ENCODE measurements around the gene SNX33.

The SNX33 gene

DNA sequence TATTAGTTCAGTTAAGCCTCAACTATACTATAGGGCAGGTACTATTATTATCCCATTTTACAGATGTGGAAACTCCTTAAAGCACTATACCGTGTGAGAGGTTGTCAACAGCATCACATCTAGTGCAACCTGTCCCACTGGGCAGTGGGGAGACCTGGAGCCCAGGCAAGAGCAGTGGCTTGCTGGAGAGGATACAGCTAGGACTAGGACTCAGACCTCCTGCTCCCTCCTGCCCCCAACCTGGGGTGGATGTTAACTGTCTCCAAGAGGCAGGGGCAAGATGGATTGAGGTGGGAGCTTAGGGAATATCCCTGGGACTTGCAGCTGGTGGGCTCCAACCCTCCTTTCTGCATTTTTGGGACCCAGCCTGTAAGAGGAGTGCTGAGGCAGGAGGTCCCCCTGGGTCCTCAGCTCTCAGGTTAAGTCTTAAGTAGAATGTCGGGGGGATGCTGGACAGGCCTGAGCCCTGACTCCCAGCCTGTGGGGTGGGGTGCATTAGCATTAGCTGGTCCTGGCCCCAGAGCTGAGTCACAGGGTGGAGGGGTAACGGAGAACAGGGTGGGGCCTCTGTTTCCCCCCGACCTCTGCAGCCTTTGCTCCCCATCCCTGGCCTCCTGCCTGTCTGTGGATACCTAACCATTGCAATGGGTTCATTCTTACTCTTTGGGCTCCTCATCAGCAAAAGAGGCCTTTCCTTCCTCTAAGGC lies 6.6 kb downstream of the SNX33 start:
- Histone ChIP-seq H3K4me3 (ENCODE audit: low read length) (no peak overlapping the region), H3K9me3 (ENCODE audit: insufficient read depth, low read depth, low read length) (no peaks in the 10 kb centered on the region), H3K9ac (ENCODE audit: low read depth, low read length) (no peak overlapping the region), H3K27ac (ENCODE audit: low read depth, low read length) (no peak overlapping the region), H3K4me1 (ENCODE audit: insufficient read depth, low read length) (peaks cover 25% of the 10 kb centered on the region), H3K36me3 (ENCODE audit: insufficient read depth, low read length) (peaks cover 32% of the 10 kb centered on the region), H3K27me3 (ENCODE audit: insufficient read depth, low read length) (no peaks in the 10 kb centered on the region)
- 96% methylated on average over 4 of the region's 4 CpGs for WGBS

DNA sequence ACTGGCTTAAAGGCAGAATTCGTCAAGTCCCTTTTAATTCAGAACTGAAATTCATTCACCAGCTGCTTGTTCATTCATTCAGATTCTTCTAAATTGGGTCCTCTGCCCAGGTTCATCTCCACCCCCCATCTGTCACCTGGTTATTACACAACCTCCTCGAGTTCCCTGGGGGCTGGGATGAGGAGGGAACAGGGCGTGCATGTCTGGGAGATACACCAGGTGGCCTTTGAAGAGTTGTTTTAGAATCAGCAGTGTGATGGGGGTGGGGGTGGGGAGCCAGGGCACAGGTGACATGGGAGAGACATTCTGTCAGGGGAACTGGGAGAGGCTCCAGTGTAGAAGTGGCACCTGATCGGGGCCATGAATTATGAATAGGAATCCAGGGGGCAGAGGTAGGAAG lies 8.2 kb downstream of the SNX33 start:
- H3K27me3 ChIP-seq (ENCODE audit: insufficient read depth, low read length): no peaks in the 10 kb centered on the region
- WGBS: 86% methylated on average over 4 of the region's 4 CpGs
- H3K4me1 ChIP-seq (ENCODE audit: insufficient read depth, low read length): peaks cover 18% of the 10 kb centered on the region
- H3K9ac ChIP-seq (ENCODE audit: low read depth, low read length): no peak overlapping the region
- no peak overlapping the region for H3K4me3 ChIP-seq (ENCODE audit: low read length)
- no peaks in the 10 kb centered on the region for H3K9me3 ChIP-seq (ENCODE audit: insufficient read depth, low read depth, low read length)
- no peak overlapping the region for H3K27ac ChIP-seq (ENCODE audit: low read depth, low read length)
- peaks cover 18% of the 10 kb centered on the region for H3K36me3 ChIP-seq (ENCODE audit: insufficient read depth, low read length)

DNA sequence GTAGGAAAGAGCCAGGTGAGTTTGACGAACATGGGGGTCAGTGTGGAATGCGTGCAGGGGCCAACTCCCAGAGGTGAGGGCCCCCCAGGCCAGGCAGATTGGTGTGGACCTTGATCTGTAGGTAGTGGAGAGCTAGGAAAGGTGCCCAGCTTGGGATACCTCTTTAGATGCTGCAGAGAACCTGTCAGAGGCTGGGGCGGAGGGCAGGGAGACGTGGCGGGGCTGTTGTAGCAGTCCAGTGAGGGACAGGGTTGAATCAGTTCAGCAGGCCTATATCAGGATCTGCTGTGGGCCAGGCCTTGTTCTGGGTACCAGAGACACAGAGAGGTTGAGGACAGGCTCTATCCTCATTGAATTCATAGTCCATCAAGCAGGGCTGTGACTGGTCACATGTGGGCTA lies 8.6 kb downstream of the SNX33 start:
- Histone ChIP-seq H3K27ac (ENCODE audit: low read depth, low read length) (no peak overlapping the region), H3K27me3 (ENCODE audit: insufficient read depth, low read length) (no peaks in the 10 kb centered on the region), H3K36me3 (ENCODE audit: insufficient read depth, low read length) (peaks cover 14% of the 10 kb centered on the region; the same call in 1 of the 2 replicates), H3K9me3 (ENCODE audit: insufficient read depth, low read depth, low read length) (no peaks in the 10 kb centered on the region), H3K4me3 (ENCODE audit: low read length) (no peak overlapping the region), H3K4me1 (ENCODE audit: insufficient read depth, low read length) (peaks cover 16% of the 10 kb centered on the region), H3K9ac (ENCODE audit: low read depth, low read length) (no peak overlapping the region)
- WGBS: 96% methylated on average over 5 of the region's 5 CpGs

DNA sequence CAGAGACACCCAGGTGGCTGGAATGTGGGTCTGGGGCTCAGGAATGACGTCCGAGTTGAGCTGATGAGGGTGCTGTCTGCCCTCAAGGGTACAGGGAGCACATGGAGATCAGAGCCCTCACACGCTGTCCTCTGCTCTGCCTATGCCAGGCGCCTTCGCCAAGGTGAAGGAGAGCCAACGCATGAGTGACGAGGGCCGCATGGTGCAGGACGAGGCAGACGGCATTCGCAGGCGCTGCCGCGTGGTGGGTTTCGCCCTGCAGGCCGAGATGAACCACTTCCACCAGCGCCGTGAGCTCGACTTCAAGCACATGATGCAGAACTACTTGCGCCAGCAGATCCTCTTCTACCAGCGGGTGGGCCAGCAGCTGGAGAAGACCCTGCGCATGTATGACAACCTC lies 9.1 kb downstream of the SNX33 start:
- H3K4me1 ChIP-seq (ENCODE audit: insufficient read depth, low read length): peaks cover 13% of the 10 kb centered on the region
- 96% methylated on average over 22 of the region's 22 CpGs for WGBS
- H3K9ac ChIP-seq (ENCODE audit: low read depth, low read length): no peak overlapping the region

DNA sequence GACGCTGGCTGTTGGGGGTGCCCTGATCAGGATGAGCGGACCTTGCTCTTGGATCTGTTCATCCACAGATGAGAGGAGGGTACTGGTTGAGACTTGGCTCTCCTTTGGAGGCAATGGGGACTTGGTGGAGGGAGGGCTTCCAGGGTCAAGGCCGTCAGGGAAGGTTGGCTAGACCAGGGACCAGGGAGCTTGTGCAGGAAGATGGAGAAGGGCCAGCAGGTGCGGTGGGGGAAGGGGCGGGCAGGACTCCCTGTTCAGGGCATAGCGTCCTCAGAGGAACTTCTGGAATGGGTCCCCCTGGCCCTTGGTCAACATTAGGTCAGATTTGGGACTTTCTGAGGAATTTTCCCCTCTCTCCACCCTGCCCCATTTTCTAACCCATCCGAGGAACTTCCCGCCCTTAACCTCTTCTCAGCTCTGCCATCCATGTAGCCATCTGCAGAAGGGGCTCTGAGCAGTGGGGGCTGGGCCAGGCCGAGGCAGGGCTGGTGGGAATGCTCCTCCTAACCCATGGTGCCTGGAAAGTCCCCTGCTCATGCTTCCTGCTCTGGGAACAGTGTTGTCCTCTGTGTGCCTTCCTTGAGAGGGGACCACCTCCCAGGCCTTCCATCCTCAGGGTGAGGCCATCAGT lies 11.5 kb downstream of the SNX33 start:
- no peaks in the 10 kb centered on the region for H3K9me3 ChIP-seq (ENCODE audit: insufficient read depth, low read depth, low read length)
- H3K4me1 ChIP-seq (ENCODE audit: insufficient read depth, low read length): peaks cover 3% of the 10 kb centered on the region; the same call in 1 of the 2 replicates
- 90% methylated on average over 9 of the region's 9 CpGs for WGBS
- H3K27ac ChIP-seq (ENCODE audit: low read depth, low read length): no peak overlapping the region
- H3K27me3 ChIP-seq (ENCODE audit: insufficient read depth, low read length): no peaks in the 10 kb centered on the region
- no peak overlapping the region for H3K9ac ChIP-seq (ENCODE audit: low read depth, low read length)
- H3K4me3 ChIP-seq (ENCODE audit: low read length): no peak overlapping the region
- H3K36me3 ChIP-seq (ENCODE audit: insufficient read depth, low read length): peaks cover 13% of the 10 kb centered on the region; the same call in 1 of the 2 replicates

More for the DNA sequence above, 9.1 kb downstream of the SNX33 start:
- H3K27me3 ChIP-seq (ENCODE audit: insufficient read depth, low read length): no peaks in the 10 kb centered on the region
- H3K4me3 ChIP-seq (ENCODE audit: low read length): no peak overlapping the region
- peaks cover 13% of the 10 kb centered on the region; the same call in 1 of the 2 replicates for H3K36me3 ChIP-seq (ENCODE audit: insufficient read depth, low read length)
- no peak overlapping the region for H3K27ac ChIP-seq (ENCODE audit: low read depth, low read length)
- H3K9me3 ChIP-seq (ENCODE audit: insufficient read depth, low read depth, low read length): no peaks in the 10 kb centered on the region

DNA sequence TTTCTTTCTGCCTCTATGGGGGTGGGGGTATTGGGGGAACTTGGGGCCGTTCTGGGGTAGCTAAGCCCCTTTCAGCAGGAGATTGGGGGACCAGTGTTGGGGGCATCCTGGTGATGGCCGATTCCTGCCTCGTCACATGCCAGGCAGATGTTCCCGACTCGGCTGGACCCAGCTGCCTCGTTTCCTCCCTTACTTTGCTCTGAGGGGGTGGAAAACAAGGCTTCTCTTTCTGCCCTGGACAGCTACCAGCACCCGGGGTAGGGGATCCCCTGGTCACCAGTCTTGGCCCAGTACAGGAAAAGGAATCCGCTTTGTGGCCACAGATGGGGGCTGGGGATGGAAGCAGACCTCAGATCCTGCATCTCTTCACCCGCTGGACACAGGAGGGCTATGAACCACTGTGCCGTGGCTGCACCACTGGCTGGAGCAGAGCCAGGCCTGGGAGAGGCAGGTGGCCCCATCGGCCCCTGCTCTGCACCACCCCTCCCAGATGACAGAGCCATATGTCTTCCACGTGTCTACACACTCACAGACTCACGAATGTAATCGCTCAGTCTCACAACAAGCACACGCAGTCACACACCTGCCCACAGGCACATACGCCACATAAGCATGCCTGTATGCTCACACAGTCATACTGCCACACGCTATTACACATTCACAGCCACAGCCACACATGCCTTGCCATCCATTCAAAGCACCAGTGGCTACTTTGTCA lies 12.4 kb downstream of the SNX33 start:
- H3K4me1 ChIP-seq (ENCODE audit: insufficient read depth, low read length): peaks cover 3% of the 10 kb centered on the region; the same call in 1 of the 2 replicates
- no peaks in the 10 kb centered on the region for H3K27me3 ChIP-seq (ENCODE audit: insufficient read depth, low read length)
- peaks cover 13% of the 10 kb centered on the region; the same call in 1 of the 2 replicates for H3K36me3 ChIP-seq (ENCODE audit: insufficient read depth, low read length)
- no peak overlapping the region for H3K9ac ChIP-seq (ENCODE audit: low read depth, low read length)
- H3K27ac ChIP-seq (ENCODE audit: low read depth, low read length): no peak overlapping the region
- no peaks in the 10 kb centered on the region for H3K9me3 ChIP-seq (ENCODE audit: insufficient read depth, low read depth, low read length)
- WGBS: 94% methylated on average over 17 of the region's 17 CpGs
- no peak overlapping the region for H3K4me3 ChIP-seq (ENCODE audit: low read length)

DNA sequence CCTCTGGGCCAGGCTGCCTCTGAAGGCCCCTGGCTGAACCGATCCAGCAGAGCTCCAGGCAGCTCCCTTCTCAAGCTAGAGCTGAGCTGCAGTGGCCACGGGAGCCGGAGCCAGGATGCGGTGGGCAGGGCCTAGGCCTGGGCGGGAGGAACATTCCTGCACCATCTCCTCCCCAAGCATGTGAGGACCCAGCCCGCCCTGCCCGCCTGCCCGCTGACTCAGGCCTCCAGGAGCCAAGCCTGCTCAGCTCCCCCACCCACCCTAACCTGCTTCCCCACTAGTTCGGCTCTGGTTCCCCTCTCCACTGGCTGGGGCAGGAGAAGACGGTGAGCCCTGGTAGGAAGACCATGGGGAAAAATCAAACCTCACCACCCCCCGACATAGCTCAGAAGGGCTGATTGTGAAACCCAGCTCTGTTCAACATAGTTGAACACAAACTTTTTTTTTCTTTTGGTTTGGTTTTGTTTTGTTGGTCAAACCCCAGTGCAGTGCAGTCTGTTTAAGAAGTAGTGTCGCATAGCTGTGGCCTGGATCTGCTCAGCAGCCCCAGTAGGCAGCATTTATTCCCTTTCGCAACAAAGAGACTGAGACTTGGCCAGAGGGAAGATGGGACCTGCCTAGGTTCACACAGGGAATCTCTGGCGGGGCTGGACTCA lies 13.5 kb downstream of the SNX33 start:
- no peaks in the 10 kb centered on the region for H3K27me3 ChIP-seq (ENCODE audit: insufficient read depth, low read length)
- no peaks in the 10 kb centered on the region for H3K9me3 ChIP-seq (ENCODE audit: insufficient read depth, low read depth, low read length)
- H3K9ac ChIP-seq (ENCODE audit: low read depth, low read length): no peak overlapping the region
- peaks cover 13% of the 10 kb centered on the region; the same call in 1 of the 2 replicates for H3K36me3 ChIP-seq (ENCODE audit: insufficient read depth, low read length)
- no peak overlapping the region for H3K4me3 ChIP-seq (ENCODE audit: low read length)
- WGBS: 64% methylated on average over 14 of the region's 14 CpGs
- H3K27ac ChIP-seq (ENCODE audit: low read depth, low read length): peak overlapping the region; percentile 54; the same call in 1 of the 2 replicates
- H3K4me1 ChIP-seq (ENCODE audit: insufficient read depth, low read length): peaks cover 3% of the 10 kb centered on the region; the same call in 1 of the 2 replicates

DNA sequence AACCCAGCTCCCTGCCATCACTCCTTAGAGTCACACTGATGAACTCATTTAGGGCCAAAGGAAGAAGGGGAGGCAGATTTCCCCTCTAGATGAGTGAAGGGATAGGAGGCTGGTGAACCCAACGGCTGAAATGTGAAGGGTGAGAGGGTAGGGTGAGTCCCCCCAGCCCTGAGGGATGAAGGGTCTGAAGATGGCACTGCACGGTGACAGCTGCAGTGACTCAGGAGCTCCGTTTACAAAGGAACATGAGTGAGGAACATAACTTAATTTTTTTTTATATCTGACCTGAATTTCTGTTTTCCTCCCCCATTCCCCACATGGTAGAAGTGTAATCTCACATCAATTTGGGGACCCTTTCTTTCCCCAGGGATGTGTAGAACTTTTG lies 14.0 kb downstream of the SNX33 start:
- no peaks in the 10 kb centered on the region for H3K9me3 ChIP-seq (ENCODE audit: insufficient read depth, low read depth, low read length)
- H3K4me1 ChIP-seq (ENCODE audit: insufficient read depth, low read length): peaks cover 3% of the 10 kb centered on the region; the same call in 1 of the 2 replicates
- H3K4me3 ChIP-seq (ENCODE audit: low read length): no peak overlapping the region
- H3K27ac ChIP-seq (ENCODE audit: low read depth, low read length): no peak overlapping the region
- WGBS: 91% methylated on average over 3 of the region's 3 CpGs
- peaks cover 13% of the 10 kb centered on the region; the same call in 1 of the 2 replicates for H3K36me3 ChIP-seq (ENCODE audit: insufficient read depth, low read length)
- H3K9ac ChIP-seq (ENCODE audit: low read depth, low read length): no peak overlapping the region
- H3K27me3 ChIP-seq (ENCODE audit: insufficient read depth, low read length): no peaks in the 10 kb centered on the region

DNA sequence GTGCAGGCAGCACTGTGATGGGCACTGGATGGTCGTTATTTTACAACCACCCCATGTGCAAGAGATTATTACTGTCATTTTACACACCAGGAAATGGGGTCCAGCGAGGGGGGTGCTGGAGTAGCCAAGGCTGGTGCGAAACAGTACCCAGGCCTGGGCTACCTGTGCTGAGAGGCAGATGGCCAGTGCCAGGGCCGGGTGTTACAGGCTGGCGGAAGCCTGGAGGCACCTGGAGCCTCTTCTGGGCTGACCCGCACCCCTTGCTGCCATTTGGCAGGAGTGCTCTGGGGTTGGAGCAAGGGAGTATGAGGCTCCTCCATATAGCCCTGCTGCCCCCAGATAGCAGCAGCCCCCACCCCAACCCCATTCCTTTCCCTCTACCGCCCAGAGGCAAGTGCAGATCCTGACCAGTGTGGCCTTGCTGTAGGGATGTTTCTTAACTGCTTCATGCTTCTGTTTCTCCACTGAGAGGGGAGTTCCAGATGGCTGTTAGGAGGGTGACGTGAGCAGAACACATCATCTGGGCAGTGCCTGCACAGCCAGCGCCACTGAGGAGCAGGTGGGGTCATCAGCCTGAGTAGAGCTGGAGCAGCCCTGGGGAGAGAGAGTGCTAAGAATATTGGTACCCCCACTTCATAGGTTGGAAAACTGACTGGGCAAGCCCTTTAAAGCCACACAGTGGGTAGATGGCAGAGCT lies 15.3 kb downstream of the SNX33 start:
- 92% methylated on average over 9 of the region's 9 CpGs for WGBS
- H3K36me3 ChIP-seq (ENCODE audit: insufficient read depth, low read length): peaks cover 9% of the 10 kb centered on the region; the same call in 1 of the 2 replicates
- H3K9me3 ChIP-seq (ENCODE audit: insufficient read depth, low read depth, low read length): no peaks in the 10 kb centered on the region
- no peak overlapping the region for H3K9ac ChIP-seq (ENCODE audit: low read depth, low read length)
- H3K4me3 ChIP-seq (ENCODE audit: low read length): no peak overlapping the region
- no peaks in the 10 kb centered on the region for H3K27me3 ChIP-seq (ENCODE audit: insufficient read depth, low read length)
- peaks cover 3% of the 10 kb centered on the region; the same call in 1 of the 2 replicates for H3K4me1 ChIP-seq (ENCODE audit: insufficient read depth, low read length)
- no peak overlapping the region for H3K27ac ChIP-seq (ENCODE audit: low read depth, low read length)

DNA sequence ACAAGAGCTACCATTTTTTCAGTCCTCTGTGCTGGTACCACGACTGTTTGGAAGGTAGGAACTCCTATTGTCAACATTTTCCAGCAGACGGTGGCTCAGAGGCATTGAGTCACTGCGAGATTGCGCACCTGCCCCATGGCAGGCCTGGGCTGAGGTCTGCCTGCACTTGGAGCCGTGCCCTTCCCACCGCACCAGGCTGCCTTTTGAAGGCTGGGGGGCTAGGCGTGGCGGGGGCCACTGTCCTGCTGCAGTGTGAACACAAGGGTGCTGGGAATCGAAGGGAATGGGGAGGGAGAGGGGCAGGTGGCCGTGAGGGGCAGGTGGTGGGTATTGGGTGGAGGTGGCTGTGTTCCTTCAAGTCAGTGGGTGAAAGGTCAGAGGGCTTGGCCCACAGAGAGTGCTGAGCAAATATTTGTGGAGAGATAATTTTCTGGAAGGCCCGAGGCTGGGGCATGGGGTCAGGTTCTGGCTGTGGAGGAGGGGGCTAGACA lies 16.3 kb downstream of the SNX33 start:
- H3K4me1 ChIP-seq (ENCODE audit: insufficient read depth, low read length): peaks cover 3% of the 10 kb centered on the region; the same call in 1 of the 2 replicates
- no peak overlapping the region; the same call in 1 of the 2 replicates for H3K9ac ChIP-seq (ENCODE audit: low read depth, low read length)
- no peak overlapping the region for H3K4me3 ChIP-seq (ENCODE audit: low read length)
- H3K9me3 ChIP-seq (ENCODE audit: insufficient read depth, low read depth, low read length): no peaks in the 10 kb centered on the region
- WGBS: 87% methylated on average over 11 of the region's 11 CpGs
- no peak overlapping the region for H3K27ac ChIP-seq (ENCODE audit: low read depth, low read length)
- H3K27me3 ChIP-seq (ENCODE audit: insufficient read depth, low read length): no peaks in the 10 kb centered on the region
- H3K36me3 ChIP-seq (ENCODE audit: insufficient read depth, low read length): no peaks in the 10 kb centered on the region; the same call in 1 of the 2 replicates
